Fibroblast of the aortic adventitia (primary cell): ENCODE data around the gene RHOA. TPM values are rescaled to one million over a fixed set of nuclear protein-coding genes. Genes with fewer than 3 reads are reported as not detected.

ENCODE experiments used
- DNase-seq: peaks from one replicate; pipeline ENCODE4 v3.0.0-alpha.2; 2010; ENCODE audit warnings: low read depth
- H3K4me3 ChIP-seq: 2 replicates; pipeline ENCODE4 v1.5.1; 2011; ENCODE audit warnings: low read depth, mild to moderate bottlenecking, control low read depth, low read length, moderate library complexity
- total RNA-seq: library from RNA; depleted of rRNA; stranded (reverse); fragments of >200 nt; gene quantifications from 2 replicates; pipeline ENCODE4 v1.2.3, GENCODE V29; 2012; ENCODE audit warnings: low replicate concordance
- TF ChIP-seq, protein P1 (sequence below): IDR thresholded peaks from 2 replicates; pipeline ENCODE4 v1.5.1; 2011; ENCODE audit warnings: mild to moderate bottlenecking, low read length, control low read depth, inconsistent platforms; ENCODE audit not compliant: insufficient read depth

Gene RHOA
- total RNA-seq, 1 donor = 643 TPM

DNA sequence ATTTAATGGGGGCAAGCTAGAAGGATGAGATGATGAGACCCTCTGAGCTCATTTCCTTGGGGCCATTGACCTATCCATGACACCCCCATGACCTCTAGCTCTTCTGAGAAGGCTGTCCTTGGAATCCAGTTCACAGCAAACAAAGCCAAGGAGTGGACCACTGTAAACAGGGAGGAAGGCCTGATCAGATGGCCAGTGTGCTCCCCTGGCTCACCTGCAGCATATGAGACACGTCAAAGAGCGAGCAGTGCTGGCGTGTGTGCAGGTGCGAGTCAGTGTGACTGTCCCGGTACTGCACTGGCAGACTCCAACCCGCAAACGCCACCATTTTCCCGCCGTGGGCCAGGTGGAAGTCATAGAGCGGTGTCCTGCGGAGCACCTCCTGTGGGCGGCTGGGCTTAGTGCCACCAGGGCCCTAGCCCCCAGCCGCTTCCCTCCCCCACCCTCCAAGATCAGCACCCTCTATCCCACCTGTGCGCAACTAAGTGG, 10.2 kb upstream of the RHOA start:
- TF ChIP-seq, protein P1, sequence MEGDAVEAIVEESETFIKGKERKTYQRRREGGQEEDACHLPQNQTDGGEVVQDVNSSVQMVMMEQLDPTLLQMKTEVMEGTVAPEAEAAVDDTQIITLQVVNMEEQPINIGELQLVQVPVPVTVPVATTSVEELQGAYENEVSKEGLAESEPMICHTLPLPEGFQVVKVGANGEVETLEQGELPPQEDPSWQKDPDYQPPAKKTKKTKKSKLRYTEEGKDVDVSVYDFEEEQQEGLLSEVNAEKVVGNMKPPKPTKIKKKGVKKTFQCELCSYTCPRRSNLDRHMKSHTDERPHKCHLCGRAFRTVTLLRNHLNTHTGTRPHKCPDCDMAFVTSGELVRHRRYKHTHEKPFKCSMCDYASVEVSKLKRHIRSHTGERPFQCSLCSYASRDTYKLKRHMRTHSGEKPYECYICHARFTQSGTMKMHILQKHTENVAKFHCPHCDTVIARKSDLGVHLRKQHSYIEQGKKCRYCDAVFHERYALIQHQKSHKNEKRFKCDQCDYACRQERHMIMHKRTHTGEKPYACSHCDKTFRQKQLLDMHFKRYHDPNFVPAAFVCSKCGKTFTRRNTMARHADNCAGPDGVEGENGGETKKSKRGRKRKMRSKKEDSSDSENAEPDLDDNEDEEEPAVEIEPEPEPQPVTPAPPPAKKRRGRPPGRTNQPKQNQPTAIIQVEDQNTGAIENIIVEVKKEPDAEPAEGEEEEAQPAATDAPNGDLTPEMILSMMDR = no peak
- no peak overlapping the region for H3K4me3 ChIP-seq

DNA sequence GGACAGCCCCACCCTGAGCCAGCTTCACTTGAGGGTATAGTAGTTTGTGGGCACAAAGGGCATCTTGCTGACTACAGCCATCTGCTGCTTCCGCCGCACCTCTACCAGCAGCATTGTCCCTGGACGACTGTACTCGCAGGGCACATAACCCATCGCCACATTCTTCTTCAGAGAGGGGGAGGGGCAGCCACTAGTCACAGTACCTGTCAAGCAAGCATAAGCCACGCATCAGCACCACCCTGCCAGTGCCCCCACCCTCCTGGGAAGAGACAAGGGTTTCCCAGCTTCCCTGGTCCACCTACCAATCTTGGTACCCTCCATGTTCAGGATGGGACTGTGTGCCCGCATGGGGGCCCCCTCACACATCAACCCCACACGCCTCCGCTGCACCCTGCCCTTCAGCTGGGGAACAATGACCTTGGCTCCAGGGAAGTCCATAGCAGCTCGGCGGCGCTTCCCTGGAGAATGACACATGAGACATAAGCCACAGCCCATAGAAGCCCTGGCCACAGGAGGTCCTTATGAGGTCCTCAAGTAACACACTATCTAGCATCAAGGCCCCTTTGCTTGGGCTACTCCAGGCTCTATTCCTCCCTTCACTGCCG, 5.8 kb upstream of the RHOA start:
- H3K4me3 ChIP-seq = no peak overlapping the region
- no peak for DNase-seq
- TF ChIP-seq, protein P1 = no peak

More for the DNA sequence above, 10.2 kb upstream of the RHOA start:
- DNase-seq = no peak

DNA sequence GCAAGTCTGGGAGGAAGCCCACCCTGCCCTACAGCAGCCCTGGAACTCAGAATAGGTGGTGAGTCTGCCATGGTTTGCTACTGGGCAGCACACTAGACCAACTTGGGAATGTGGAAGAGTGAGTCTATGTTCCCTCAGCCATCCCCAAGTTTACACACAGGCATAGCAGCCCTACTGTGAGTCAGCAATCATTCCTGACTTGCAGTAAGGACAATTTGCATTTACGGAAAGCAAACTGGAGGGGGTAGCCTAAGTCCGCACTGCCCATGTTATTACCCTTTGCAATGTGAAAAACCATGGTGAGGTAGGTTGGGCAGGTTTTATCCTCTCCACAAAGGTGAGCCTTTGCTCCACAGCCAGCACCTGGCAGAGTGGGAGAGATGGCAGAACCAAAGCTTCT, 5.1 kb upstream of the RHOA start:
- no peak overlapping the region for H3K4me3 ChIP-seq
- TF ChIP-seq, protein P1 = no peak
- no peak for DNase-seq

DNA sequence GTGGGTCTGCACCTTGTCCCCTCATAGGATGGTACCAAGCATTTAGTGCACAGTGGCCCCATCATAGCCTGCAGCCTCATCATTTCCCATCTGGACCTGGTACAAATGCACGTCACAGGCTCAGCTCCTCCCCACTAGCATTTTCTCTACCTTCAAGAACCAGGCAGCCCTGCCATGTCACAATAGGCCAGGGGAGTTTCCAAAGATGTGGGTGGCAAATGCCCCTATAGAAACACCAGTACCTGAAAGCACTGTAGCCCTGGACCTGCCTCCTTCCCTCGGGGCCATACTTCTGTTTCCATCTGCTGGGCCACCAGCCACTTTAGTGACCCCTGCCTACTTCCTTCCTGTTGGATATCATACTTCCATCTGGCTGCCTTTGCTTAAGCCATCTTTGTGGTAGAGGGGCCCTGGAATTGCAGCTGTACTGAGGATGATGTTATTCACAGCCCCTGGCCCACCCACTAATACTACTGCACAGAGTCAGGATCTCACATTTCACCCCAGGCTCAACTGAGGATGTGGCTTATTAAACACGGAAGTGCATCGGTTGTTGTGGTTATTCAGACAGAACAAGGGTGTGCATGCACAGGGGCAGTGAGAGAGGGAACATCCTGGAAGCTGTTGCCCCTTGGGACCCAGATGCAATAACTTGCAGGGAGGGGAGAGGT, 4.3 kb upstream of the RHOA start:
- H3K4me3 ChIP-seq = no peak overlapping the region
- TF ChIP-seq, protein P1 = no peak
- no peak for DNase-seq

DNA sequence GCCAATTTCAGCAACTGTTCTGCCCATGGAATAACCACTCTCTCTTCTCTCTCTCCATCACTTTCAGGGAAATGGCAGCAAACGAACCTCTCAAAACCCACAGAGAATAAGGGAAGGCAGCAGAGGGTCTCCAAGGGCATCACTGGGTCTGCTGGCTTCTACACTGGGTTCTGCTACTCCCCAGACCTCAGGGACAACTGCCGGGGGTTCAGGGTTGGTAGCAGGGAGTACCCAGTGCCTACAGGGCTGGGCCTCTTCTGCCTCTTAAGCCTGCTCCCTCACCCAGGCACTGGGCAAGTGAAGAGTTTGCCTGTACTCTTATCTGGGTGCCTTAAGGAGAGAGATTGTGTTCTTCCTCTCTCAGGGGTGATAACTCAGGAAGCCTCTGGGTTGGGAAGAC, 3.0 kb upstream of the RHOA start:
- no peak for DNase-seq
- no peak overlapping the region for H3K4me3 ChIP-seq
- TF ChIP-seq, protein P1 = no peak

DNA sequence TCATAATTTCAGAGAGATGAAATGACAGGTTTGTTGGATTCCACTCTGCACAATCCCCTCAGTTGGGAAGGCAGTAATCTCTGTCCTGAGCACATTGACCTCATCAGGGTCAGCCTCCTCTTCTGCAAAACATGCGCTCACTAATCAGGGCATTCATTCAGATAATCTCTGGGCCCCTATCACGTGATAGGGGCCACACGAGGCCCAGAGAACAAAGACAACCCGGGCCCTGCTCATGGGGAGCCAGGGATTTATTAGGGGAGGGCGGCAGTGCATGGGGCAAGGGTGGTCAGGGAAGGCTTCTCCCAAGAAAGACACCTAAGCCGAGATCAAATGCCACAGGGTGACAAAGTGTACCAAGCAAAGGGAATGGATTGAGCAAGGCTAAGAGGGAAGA, 1.6 kb upstream of the RHOA start:
- no peak for DNase-seq
- peak overlapping the region; percentile 95 for H3K4me3 ChIP-seq
- TF ChIP-seq, protein P1 = no peak
